ENCODE results near the gene LRRTM4.
"Not testable (repeated sequence)": the region's sequence is repeated elsewhere in the genome, so short reads cannot be mapped to it uniquely, and the experiment has no call there.

Gene LRRTM4

GRCh38 chr2:77046339-77046738 lies 475.8 kb downstream of the LRRTM4 start:
- no peak for DNase-seq

GRCh38 chr2:77045456-77045855 lies 476.7 kb downstream of the LRRTM4 start:
- not testable (repeated sequence) for DNase-seq

GRCh38 chr2:77034445-77034844 lies 487.7 kb downstream of the LRRTM4 start:
- DNase-seq, result no peak

DNA sequence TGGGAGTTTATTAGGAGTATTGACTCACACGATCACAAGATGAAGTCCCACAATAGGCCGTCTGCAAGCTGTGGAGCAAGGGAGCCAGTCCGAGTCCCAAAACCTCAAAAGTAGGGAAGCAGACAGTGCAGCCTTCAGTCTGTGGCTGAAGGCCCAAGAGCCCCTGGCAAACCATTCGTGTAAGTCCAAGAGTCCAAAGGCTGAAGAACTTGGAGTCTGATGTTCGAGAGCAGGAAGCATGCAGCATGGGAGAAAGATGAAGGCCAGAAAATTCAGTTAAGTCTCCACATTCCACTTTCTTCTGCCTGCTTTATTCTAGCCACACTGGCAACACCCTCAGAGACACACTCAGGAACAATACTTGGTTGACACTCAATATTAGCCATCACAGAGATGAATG lies 492.9 kb downstream of the LRRTM4 start:
- not testable (repeated sequence) for DNase-seq

DNA sequence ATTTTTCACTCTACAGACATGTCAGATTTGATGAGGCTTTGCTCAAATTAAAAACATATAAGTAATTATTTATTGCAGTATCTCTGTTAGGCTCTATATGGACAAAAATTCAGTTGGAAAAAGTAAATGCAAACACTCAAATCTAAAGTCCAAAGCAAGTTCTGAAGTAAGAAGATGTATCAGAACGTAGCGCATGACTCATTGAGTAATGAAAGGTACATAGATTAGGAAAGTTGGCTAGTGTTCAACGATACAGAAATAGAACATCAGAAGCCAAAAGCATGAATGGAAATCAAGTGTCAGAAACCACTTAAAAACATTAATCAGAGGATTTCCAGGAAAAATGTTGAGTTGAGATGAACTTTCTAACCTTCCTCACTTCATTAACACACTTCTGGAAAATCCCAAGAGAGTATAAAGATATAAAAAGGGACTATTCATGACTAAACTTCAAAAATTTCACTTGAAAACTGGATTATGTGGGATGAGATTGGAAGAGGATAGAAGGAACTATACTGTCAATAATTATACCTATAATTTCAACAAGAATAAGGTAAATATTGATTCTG lies 494.1 kb downstream of the LRRTM4 start:
- no peak for DNase-seq

DNA sequence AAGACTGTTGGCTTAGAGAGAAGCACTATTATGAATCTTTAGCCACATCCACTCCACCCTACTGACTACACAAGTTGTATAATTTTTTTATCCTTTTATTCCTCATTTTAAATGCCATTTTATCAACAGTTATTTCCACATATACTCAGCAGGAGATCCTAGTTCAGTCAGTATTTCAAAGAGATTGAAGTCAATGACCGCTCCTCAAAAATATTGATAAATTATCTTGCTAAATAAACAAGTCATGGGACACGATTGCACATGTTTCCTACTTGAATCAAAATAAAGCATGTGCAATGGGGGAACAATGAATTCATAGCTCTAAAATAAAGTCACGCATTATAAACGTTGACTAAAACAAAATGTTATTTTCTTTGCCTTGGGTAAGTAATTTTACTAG lies 496.5 kb downstream of the LRRTM4 start:
- DNase-seq, result no peak

DNA sequence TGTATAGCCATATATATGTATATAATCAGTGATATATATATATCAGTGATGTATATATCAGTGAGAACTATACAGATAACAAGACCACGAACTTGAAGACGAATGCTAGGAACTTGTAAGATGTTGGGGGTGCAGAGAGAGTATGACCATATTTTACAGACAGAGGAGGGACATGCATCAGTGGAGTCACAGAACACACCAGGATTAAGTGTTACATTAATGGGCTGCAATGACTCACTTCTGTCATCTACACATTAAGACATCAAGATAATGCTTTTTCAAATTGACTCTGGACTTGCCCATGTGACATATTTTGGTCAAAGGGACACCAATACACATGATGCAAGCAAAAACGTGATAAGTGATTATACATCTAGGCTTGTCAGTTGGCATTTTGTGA lies 501.0 kb downstream of the LRRTM4 start:
- DNase-seq, result no peak

- DNase-seq, result no peak
These were observed 504.0 kb downstream of the LRRTM4 start for GRCh38 chr2:77018219-77018618.

DNA sequence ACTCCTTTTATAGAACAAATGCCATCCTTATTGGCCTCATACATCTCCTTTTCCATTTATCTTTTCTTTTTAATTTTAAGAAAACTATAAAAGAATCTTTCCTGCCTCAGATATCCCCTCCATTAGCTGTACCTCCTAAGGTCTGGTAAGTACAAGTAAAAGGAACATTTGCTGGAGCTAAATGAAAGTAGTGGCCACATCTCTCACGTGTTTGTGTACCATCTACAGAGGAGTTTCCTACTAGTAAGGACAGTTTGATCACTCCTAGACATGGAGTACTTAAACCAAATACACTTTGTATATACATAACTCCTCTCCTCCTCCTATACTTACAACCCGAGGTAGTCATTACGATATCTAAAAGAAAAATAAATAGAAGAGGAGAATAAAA lies 504.8 kb downstream of the LRRTM4 start:
- DNase-seq, result no peak

DNA sequence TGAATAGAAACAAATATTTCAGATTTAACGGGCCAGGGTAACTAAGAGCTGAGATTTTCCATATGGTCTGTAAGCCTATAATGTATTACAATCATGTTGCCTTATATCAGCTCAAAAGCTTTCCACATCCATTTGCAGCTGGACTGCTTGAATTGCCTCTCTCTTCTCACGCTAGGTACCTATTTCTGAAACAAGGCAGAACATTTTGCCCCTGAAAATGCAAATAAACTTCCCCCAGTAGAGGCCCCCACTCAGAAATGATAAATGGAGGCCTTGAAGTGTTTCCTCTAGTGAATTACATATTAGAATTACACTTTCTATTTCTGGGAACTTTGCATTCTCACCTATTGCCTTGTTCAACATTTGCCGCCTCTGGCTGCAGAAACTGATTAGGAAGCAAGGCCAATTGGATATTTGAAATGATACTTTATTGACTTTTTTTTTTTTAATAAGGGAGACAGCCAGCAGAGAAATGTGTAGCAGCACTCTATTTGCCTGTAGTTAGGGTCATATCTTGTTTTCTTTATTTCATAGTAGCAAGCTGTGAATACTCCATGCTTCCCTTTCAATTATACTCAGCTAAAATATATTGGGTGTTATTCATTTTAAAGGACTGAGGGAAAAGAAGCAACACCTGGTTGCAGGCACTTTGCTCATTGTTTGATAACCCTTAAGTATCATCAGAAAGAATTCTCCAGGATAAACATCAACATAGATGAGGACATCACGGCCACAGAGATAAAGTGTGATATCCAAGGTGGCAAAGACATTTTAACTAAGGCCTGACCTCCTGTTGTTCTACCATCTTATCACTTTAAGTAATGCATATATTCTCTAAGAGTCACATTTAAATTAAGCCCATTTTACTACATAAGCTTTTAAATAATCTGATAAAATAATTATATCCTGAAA lies 505.5 kb downstream of the LRRTM4 start:
- no peak for DNase-seq

- no peak for DNase-seq
These were observed 508.2 kb downstream of the LRRTM4 start for GRCh38 chr2:77013953-77014352.

DNA sequence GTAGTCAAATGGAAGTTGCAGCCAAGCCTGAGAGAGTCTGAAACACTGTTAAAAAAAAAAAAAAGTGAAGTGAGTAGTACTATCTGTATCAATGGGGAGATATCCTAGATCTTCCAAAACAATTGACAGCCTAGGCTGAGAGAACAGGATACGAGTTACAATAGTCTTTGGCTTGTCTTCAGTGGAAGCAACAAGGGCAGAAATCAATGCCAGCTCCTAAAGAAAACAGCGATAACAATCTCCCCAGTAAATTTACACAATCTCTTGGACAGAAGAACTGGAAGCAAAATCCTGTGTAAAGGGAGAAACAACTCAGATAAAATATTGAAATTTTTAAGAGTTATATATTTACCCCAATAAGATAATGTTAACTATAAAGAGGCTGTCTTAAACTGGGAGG lies 508.7 kb downstream of the LRRTM4 start:
- DNase-seq, result no peak

DNA sequence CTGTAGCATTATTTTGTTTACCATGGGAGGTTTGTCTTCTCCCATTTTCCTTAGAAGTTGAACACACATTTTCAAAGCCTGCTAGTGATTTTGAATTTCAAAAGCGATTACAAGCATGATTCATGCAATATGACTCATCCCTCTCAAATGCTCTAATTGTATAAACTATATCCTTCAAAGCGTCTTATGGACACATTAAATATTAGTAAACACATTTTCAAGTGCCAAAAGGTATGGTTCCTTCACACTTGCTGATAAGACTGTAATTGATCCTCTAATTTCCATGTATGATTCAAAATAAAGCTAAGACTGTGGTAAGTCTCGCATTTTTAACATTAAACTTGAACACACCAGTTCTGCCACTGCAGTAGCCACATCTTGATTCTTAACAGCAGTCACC lies 512.9 kb downstream of the LRRTM4 start:
- no peak for DNase-seq

- DNase-seq, result no peak
These were observed 513.3 kb downstream of the LRRTM4 start for GRCh38 chr2:77008853-77009252.

- no peak for DNase-seq
These were observed 514.5 kb downstream of the LRRTM4 start for GRCh38 chr2:77007686-77008085.

GRCh38 chr2:77005522-77005921 lies 516.7 kb downstream of the LRRTM4 start:
- no peak for DNase-seq

- no peak for DNase-seq
These were observed 520.3 kb downstream of the LRRTM4 start for GRCh38 chr2:77001895-77002294.

- DNase-seq, result no peak
These were observed 523.5 kb downstream of the LRRTM4 start for GRCh38 chr2:76998704-76999103.

DNA sequence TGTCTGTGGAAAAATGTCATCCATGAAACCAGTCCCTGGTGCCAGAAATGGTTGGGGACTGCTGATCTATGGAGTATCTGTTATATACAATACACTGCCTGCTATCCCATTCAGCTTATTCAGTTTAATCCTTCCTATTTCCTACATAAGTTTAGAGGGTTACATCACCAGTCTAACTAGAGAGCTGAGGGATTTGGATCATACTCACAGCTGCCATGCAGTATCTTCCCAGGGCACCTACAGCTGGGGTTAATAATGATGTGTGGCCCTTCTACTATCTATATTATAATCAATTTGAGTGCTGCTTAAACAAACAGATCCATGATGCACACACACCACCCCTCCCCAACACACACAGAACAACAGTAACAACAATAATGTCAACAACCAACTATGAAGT lies 524.0 kb downstream of the LRRTM4 start:
- DNase-seq, result no peak

- DNase-seq, result no peak
These were observed 524.9 kb downstream of the LRRTM4 start for GRCh38 chr2:76997296-76997695.

- no peak for DNase-seq
These were observed 536.6 kb downstream of the LRRTM4 start for GRCh38 chr2:76985387-76986136.

DNA sequence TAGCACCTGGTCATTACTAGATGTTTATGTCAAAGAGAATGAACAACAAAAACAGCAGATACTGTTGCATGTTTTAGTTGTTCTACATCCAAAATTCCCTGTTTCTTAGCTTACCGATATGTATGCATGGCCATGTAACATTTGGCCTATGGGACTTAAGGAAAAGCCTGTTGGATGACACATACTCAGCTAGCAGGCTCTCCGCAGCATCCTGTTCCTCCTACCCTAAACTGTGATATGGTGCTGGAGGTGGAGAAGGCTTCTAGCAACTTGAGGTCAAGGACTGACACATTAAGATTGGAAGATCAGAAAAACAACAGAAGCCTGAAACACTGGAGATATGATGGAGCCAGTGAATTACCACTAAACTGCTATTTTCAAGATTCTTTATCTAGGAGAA lies 537.8 kb downstream of the LRRTM4 start:
- no peak for DNase-seq

- DNase-seq, result no peak
These were observed 541.9 kb downstream of the LRRTM4 start for GRCh38 chr2:76980067-76980787.
